HUDEP-2 (cell line): ENCODE data around the gene UCN2.
"Not testable (repeated sequence)": the region's sequence is repeated elsewhere in the genome, so short reads cannot be mapped to it uniquely, and the experiment has no call there.

Source experiments
- DNase-seq, 76 experiments: peaks; one replicate each; lab custom pipeline; 2025; ENCODE audit not compliant: unreplicated experiment in 76 of 76; lab: John Stamatoyannopoulos, UW

Gene UCN2

DNA sequence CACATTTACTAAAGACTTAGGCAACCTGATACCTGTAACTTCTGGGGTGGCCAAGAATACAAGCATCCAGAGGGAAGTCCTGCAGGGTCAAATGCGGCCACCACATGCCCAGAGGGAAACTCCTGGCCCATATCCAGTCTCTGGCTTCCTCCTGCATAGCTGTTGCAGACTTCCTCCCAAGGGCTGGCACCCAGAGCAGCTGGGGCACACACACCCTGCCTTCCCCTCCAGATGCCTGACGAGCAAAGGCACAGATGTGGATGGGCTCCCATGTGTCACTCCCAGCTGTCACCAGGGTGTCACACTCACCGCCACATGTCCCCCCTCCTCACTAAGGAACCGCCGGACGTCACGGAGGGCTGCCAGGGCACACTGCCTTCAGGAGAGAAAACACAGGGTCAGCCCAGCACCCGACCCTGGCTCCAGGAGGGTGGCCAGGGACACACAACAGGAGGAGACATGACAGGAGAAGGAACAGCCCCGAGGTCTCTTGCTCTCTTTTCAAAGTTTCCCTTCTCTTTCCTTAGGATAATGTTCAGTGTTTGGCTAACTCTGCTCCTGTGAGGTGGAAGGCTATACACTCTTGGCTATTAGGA is 20.2 kb downstream of the UCN2 start:
- DNase-seq: no peak

DNA sequence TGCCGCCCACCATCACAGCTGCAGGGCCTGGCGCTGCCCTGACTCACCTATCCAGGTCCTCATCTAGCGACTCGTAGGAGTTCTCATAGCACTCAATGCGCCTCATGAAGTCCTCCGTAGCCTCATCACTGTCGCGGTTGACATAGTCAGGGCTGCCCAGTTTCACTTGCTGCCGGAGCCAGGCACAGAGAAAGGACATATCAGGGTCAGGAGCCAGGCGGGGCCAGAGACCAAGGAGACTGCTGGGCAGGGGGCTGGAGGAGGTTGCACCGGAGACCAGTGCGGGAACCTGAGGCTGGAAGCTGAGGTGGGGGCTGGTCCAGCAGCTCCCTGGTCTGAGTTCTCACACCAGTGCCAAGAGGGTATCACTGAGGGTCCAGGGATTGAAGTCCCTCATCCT is 25.1 kb downstream of the UCN2 start:
- DNase-seq: no peak

DNA sequence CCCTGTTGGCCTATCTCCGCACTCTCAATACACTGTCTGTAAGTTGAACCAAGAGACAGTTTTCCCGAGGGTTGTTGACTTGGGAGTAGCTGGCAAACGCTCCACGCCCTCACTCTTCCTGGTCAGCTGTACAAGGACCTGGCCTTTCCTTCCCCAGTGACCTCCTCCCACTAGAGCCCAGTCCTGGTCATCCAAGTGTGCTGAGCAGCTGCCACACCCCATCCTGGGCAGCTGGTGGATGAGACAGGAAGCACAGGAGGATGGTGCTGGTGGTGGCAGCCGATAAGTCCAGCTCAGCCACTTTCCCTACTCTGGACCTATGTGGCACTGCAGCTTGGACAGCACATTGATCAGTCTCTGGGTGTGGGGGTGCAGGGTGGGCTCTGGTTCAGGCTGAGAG is 26.8 kb downstream of the UCN2 start:
- no peak for DNase-seq

DNA sequence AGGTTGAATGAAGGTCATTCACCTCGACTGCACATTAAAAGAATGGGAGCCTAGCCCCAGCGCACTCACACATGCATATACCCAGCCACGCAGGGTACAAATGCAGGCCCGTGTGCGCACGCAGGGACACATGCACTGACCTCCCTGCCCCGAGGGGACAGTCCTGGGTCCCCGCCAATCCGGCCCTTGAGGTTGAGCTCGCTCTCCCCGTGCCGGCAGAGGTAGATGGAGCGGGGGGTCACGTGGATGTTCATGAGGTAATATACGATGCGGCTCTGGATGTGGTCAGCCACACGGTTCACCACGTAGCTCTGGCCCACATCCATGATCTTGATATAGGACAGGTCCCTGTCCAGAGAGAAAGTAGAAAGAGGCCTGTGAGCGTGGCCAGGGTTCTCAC is 27.5 kb downstream of the UCN2 start:
- no peak for DNase-seq

DNA sequence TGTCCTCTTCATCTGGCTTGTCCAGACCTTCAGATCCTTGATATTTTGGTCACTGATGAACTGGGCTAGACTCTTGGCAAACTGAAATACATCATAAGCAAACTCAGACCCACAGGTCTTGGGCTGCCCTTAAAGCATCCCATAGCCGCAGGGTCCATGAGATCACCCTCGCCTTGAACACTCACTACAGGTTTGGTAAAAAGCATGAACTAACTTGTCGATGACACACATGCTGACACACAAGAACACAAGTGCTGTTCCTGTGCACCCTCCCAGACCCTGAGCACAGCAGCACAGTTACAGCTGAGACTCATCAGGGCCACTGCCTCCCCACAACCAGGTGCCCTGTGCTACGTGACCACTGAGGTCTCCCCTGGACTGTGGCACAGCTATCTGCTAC is 28.0 kb downstream of the UCN2 start:
- no peak for DNase-seq

DNA sequence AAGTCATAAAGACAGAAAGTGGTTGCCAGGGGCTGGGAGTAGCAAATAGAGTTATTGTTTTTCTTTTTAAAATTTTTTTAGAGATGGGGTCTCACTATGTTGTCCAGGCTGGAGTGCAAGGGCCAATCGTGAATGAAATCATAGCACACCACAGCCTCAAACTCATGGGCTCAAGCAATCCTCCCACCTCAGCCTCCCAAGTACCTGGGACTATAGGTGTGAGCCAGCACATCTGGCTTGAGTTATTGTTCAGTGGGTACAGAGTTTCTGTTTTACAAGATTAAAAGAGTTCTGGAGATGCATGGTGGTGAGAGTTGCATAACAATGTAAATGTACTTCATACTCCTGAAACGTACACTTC is 30.6 kb downstream of the UCN2 start:
- no peak for DNase-seq

DNA sequence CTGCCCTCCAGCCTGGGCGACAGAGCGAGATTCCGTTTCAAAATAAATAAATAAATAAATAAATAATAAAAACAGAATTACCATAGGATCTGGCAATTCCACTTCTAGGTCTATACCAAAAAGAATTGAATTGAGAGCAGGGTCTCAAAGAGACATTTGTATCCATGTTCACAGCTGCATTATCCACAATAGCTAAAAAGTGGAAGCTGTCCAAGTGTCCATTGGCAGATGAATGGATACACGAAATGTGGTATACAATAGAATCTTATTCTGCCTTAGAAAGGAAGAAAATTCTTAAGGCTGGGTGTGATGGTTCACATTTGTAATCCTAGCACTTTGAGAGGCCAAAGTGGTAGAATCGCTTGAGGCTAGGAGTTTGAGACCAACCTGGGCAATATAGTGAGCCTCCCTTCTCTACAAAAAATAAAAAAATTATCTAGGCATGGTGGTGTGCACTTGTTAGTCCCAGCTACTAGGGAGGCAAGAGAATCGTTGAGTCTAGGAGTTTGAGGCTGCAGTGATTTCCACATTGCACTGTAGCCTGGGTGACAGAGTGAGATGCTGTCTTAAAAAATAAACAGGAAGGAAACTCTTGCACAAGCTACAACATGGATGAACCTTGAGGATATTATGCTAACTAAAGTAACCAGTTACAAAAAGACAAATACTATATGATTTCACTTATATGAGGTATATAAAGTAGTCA is 31.2 kb downstream of the UCN2 start:
- DNase-seq: no peak

DNA sequence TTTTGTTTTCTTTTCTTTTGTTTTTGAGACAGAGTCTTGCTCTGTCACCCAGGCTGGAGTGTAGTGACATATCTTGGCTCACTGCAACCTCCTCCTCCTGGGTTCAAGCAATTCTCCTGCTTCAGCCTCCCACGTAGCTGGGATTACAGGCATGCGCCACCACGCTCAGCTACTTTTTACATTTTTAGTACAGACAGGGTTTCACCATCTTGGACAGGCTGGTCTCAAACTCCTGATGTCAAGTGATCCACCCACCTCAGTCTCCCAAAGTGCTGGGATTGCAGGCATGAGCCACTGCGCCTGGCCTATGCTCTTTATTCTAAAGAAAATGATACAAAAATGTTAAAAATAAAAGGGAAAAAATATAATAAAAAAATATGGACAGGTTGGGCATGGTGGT is 32.9 kb downstream of the UCN2 start:
- DNase-seq: not testable (repeated sequence)

DNA sequence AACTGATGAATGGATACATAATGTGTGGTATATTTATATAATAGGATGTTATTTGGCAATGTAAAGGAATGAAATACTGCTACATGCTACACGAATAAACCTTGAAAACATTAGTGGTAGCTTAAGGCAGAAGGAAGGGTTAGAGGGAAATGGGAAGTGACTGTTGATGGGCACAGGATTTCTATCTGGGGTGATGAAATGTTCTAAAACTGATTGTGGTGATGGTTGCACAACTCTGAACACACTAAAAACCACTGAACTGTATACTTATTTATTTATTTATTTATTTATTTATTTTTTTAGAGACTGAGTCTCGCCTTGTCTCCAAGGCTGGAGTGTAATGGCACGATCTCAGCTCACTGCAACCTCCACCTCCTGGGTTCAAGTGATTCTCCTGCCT is 34.8 kb downstream of the UCN2 start:
- DNase-seq: no peak

DNA sequence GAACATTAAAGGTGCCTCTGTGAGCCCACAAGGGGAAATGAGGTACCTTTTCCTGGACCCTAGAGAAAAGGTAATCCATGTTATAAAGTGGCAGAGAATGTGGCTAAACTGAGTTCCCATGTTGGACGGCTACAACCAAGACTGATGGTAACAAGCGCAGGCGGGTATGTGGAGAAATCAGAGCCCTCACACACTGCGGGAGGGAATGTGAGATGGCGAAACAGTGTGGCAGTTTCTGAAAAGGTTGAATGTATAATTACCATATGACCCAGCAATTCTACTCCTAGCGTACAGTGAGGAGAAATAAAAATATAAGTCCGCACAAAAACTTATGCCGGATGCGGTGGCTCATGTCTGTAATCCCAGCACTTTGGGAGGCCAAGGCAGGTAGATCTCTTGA is 35.5 kb downstream of the UCN2 start:
- no peak for DNase-seq

DNA sequence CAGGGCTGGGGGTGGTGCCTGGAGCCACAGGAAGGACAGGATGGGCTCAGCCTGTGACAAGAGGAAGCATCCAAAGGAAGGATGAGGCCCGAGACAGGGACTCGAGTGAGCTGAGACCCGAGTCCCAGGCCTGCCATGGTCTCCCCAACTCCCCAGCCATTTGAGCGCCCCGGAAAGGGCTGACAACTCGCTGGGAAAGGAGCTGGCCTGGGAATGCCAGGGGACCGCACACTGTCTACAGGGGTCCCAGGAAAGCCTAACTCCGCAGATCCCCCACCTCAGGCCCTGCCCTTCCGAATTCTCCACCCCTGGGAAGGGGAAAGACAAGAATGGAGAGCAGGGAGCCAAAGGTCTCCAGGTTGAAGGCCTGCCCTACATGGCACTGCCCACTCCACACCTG is 38.6 kb downstream of the UCN2 start:
- no peak for DNase-seq

DNA sequence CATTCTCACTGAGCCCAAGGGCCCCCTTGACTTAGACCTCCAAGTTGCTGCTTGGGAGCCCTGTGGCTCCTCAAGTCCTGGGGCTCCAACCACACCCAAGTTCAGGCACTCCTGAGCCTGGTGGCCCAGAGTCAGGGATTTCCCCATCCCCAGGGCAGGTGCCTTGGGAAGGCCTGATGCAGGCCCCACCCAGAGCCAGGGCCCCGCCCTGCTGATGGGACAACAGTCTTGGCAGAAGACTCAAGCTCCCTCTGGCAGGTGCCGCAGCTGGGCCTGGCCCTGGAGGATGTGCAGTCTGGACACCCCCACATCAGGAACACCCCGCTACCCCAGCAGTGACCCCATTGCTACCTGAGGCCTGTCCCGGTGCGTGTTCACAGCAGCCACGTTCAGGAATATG is 41.9 kb downstream of the UCN2 start:
- DNase-seq: no peak

DNA sequence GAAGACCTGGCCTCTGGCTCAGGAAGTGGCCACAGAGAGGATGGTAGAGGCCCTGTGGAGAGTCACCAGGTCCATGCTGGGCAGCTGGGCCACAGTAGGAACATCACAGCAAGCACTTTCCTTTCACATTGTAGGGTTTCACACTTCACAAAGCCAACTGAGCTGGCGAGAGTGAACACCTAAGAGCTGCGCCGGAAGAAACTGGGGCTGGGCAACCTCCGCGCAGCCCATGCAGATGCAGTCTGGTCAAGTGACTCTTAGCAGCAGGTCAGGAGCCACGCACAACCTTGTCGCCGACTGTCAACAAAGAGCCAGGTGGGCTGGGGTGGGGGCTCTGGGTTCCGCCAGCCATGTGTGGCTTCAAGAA is 44.3 kb downstream of the UCN2 start:
- DNase-seq: no peak

DNA sequence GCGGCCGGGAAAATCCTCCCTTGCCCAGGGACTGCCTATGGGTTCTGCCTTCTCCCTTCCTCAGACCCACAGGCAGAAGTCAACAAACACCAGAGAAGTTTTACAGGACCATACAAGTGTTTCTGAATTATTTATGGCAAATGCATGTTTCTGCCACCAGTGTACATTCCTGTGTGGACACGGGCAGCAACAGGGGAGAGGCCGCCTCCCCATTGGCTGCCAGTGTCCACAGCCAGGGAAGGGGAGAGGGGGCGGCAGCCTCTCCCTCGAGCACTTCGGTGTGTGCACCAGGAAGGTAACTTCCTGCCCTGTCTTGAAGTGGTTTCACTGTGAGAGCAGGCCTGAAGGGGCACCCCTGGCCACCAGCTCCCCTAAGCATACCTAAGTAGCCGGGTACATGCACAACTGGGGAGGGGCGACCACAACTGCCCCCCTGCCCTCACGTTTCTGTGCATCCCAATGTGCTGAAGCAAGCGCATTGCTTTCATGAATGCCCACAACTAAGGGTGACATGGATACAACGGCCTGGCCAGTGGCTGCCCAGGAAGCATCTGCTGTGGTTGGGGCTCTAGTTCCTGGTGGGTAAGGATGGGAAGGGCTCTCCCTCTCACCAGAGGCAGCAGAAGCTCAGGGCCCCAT is 44.8 kb downstream of the UCN2 start:
- DNase-seq: no peak

DNA sequence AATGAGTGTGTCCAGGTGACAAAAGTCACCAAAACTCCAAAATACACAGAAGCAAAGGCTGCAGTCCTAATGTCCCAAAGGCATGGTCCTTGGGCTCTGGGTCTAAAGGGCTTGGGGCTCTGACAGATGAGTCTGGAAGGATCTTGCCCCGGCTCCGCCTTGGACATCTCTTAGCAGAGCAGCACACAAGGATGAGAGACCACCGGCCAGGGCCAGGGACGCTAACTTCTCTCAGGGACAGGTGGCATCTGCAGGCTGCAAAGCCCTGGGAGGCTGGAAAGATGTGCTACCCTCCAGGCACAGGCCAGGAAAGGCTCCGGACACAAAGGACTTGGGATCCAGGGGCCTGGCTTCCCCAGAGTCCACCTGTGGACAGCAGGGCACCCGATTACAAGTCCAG is 45.5 kb downstream of the UCN2 start:
- DNase-seq: no peak

DNA sequence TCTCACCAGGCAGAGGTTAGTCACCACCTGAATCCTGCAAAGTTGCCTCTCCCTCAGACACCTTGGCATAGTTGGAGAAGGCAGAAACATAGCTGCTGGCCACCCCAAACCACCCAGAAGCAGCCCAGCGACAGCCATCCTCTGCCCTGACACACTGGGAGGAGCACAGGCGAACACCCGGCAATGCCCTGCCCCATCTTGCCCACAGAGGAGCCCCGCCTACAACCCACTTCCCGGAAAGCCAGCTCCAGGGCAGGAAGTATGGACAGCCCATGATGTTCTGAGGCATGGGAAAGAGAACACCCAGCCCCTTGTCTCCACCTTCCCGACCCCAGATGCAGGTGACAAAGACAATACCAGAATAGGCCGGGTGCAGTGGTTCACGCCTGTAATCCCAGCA is 47.0 kb downstream of the UCN2 start:
- peak in 1 of 76 experiments; percentile 8 for DNase-seq

DNA sequence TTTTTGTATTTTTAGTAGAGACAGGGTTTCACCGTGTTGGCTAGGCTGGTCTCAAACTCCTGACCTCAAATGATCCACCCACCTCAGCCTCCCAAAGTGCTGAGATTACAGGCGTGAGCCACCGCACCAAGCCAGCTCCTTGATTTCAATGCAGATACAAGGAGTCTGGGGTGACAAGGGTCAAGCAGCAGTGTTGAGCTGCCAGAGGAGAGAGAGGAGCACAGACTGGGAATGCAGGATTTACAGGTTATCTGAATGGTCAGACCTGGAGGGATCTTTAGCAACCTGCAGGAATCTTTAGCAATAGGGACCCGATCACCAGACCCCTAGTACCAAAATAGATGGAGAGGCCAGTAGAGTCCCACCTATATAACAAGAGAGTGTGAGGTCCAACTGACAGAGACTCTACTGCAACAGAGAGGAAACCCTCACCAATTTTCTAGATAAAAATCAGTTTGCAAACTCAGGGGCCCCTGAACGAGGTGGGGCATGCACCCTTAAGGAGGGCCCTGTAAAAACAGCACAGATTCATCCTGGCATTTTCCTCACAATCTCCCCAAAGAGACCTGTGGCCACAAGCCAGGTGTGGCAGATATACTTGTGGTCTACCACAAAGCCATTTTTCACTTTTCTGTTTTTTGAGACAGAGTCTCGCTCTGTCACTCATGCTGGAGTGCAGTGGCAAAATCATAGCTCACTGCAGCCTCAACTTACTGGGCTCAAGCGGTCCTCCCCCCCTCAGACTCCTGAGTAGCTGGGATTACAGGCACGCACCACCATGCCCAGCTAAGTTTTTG is 49.0 kb downstream of the UCN2 start:
- DNase-seq: no peak
